Measurements from ENCODE around the gene CACNA2D3.
"Not testable (repeated sequence)": the region's sequence is repeated elsewhere in the genome, so short reads cannot be mapped to it uniquely, and the experiment has no call there.

GRCh38 chr3:54631001-54631400, 508.6 kb downstream of the CACNA2D3 start:
- not testable (repeated sequence) for TF ChIP-seq REST (IDR thresholded peaks at IDR 0.05; ENCODE audit: borderline replicate concordance); POLR2AphosphoS5 (IDR thresholded peaks at IDR 0.05); CTCF (IDR thresholded peaks at IDR 0.05; ENCODE audit: poor library complexity, severe bottlenecking); EZH2 (IDR thresholded peaks at IDR 0.05; ENCODE audit: borderline replicate concordance, insufficient read depth, low read length, poor library complexity, severe bottlenecking); TAF1 (IDR thresholded peaks at IDR 0.05; ENCODE audit: low read depth); EP300 (conservative IDR thresholded peaks at IDR 0.05; ENCODE audit: poor library complexity, severe bottlenecking); RAD21 (conservative IDR thresholded peaks at IDR 0.05)

Data from neural cell (in vitro differentiated cells).